Measurements from ENCODE around the gene NDUFS3. TPM values are rescaled to one million over a fixed set of nuclear protein-coding genes. Genes with fewer than 3 reads are reported as not detected.
A peak's percentile ranks its signal among the peaks of the same experiment; 100 is the strongest.

Gene NDUFS3
- total and polyA plus RNA-seq, 2 experiments from 2014 or later: 108 to 168 TPM

DNA sequence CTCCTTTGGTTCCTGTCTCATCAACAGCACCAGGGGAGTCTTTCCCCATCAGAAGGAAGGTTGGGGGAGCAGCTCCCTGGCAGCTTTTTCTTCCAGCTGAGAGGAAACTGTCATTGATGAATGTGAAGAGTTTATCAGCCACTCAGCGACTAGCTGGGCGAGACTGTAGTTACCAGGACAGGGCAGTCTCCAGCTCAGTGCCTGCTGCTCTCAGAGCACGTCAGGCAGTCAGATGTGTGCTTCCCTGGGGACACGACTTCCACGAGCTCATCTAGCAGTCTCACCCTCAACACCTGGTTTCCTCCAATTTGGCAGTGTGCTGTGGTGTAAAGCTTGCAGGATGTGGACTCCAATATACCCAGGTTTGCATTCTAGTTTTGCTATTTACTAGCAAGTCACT lies 27.9 kb downstream of the NDUFS3 start:
- H3K9me3 Mint-ChIP-seq: no peaks in the 10 kb centered on the region
- no peaks in the 10 kb centered on the region for H3K79me2 ChIP-seq (replicated peaks; ENCODE audit: insufficient read depth)
- ATAC-seq: peak; percentile 61
- no peak overlapping the region for H3K4me3 ChIP-seq
- no peak for DNase-seq (ENCODE audit: low spot score)
- H3K36me3 ChIP-seq (ENCODE audit: insufficient read depth): no peaks in the 10 kb centered on the region
- TF ChIP-seq, protein P1, sequence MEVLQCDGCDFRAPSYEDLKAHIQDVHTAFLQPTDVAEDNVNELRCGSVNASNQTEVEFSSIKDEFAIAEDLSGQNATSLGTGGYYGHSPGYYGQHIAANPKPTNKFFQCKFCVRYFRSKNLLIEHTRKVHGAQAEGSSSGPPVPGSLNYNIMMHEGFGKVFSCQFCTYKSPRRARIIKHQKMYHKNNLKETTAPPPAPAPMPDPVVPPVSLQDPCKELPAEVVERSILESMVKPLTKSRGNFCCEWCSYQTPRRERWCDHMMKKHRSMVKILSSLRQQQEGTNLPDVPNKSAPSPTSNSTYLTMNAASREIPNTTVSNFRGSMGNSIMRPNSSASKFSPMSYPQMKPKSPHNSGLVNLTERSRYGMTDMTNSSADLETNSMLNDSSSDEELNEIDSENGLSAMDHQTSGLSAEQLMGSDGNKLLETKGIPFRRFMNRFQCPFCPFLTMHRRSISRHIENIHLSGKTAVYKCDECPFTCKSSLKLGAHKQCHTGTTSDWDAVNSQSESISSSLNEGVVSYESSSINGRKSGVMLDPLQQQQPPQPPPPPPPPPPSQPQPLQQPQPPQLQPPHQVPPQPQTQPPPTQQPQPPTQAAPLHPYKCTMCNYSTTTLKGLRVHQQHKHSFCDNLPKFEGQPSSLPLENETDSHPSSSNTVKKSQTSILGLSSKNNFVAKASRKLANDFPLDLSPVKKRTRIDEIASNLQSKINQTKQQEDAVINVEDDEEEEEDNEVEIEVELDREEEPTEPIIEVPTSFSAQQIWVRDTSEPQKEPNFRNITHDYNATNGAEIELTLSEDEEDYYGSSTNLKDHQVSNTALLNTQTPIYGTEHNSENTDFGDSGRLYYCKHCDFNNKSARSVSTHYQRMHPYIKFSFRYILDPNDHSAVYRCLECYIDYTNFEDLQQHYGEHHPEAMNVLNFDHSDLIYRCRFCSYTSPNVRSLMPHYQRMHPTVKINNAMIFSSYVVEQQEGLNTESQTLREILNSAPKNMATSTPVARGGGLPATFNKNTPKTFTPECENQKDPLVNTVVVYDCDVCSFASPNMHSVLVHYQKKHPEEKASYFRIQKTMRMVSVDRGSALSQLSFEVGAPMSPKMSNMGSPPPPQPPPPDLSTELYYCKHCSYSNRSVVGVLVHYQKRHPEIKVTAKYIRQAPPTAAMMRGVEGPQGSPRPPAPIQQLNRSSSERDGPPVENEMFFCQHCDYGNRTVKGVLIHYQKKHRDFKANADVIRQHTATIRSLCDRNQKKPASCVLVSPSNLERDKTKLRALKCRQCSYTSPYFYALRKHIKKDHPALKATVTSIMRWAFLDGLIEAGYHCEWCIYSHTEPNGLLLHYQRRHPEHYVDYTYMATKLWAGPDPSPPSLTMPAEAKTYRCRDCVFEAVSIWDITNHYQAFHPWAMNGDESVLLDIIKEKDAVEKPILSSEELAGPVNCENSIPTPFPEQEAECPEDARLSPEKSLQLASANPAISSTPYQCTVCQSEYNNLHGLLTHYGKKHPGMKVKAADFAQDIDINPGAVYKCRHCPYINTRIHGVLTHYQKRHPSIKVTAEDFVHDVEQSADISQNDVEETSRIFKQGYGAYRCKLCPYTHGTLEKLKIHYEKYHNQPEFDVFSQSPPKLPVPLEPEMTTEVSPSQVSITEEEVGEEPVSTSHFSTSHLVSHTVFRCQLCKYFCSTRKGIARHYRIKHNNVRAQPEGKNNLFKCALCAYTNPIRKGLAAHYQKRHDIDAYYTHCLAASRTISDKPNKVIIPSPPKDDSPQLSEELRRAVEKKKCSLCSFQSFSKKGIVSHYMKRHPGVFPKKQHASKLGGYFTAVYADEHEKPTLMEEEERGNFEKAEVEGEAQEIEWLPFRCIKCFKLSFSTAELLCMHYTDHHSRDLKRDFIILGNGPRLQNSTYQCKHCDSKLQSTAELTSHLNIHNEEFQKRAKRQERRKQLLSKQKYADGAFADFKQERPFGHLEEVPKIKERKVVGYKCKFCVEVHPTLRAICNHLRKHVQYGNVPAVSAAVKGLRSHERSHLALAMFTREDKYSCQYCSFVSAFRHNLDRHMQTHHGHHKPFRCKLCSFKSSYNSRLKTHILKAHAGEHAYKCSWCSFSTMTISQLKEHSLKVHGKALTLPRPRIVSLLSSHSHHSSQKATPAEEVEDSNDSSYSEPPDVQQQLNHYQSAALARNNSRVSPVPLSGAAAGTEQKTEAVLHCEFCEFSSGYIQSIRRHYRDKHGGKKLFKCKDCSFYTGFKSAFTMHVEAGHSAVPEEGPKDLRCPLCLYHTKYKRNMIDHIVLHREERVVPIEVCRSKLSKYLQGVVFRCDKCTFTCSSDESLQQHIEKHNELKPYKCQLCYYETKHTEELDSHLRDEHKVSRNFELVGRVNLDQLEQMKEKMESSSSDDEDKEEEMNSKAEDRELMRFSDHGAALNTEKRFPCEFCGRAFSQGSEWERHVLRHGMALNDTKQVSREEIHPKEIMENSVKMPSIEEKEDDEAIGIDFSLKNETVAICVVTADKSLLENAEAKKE (CRISPR knock-in tag; IDR thresholded peaks at IDR 0.05): no peak
- no peak for TF ChIP-seq EZH2phosphoT487 (IDR thresholded peaks at IDR 0.05; ENCODE audit: unreplicated experiment)
- TF ChIP-seq ZNF331 (CRISPR knock-in tag; IDR thresholded peaks at IDR 0.05; ENCODE audit: low read depth): no peak
- TF ChIP-seq STAT1 (IDR thresholded peaks at IDR 0.05; ENCODE audit: unreplicated experiment): no peak
- no peak for TF ChIP-seq JUNB (IDR thresholded peaks at IDR 0.05; ENCODE audit: unreplicated experiment)
- TF ChIP-seq, protein P2, sequence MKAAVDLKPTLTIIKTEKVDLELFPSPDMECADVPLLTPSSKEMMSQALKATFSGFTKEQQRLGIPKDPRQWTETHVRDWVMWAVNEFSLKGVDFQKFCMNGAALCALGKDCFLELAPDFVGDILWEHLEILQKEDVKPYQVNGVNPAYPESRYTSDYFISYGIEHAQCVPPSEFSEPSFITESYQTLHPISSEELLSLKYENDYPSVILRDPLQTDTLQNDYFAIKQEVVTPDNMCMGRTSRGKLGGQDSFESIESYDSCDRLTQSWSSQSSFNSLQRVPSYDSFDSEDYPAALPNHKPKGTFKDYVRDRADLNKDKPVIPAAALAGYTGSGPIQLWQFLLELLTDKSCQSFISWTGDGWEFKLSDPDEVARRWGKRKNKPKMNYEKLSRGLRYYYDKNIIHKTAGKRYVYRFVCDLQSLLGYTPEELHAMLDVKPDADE (IDR thresholded peaks at IDR 0.05): no peak
- TF ChIP-seq EZH2 (IDR thresholded peaks at IDR 0.05; ENCODE audit: low read depth, unreplicated experiment): no peak
- TF ChIP-seq CREB1 (CRISPR knock-in tag; IDR thresholded peaks at IDR 0.05; ENCODE audit: low read depth): no peak
- no peak for TF ChIP-seq ZNF114 (CRISPR knock-in tag; IDR thresholded peaks at IDR 0.05)
- no peak for TF ChIP-seq POLR2AphosphoS5 (IDR thresholded peaks at IDR 0.05; ENCODE audit: low read depth)
- TF ChIP-seq NANOG (IDR thresholded peaks at IDR 0.05; ENCODE audit: borderline replicate concordance): no peak
- TF ChIP-seq, protein P3, sequence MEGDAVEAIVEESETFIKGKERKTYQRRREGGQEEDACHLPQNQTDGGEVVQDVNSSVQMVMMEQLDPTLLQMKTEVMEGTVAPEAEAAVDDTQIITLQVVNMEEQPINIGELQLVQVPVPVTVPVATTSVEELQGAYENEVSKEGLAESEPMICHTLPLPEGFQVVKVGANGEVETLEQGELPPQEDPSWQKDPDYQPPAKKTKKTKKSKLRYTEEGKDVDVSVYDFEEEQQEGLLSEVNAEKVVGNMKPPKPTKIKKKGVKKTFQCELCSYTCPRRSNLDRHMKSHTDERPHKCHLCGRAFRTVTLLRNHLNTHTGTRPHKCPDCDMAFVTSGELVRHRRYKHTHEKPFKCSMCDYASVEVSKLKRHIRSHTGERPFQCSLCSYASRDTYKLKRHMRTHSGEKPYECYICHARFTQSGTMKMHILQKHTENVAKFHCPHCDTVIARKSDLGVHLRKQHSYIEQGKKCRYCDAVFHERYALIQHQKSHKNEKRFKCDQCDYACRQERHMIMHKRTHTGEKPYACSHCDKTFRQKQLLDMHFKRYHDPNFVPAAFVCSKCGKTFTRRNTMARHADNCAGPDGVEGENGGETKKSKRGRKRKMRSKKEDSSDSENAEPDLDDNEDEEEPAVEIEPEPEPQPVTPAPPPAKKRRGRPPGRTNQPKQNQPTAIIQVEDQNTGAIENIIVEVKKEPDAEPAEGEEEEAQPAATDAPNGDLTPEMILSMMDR (conservative IDR thresholded peaks at IDR 0.05; ENCODE audit: low read depth in 2 of 2): no peak
- TF ChIP-seq, protein P4, sequence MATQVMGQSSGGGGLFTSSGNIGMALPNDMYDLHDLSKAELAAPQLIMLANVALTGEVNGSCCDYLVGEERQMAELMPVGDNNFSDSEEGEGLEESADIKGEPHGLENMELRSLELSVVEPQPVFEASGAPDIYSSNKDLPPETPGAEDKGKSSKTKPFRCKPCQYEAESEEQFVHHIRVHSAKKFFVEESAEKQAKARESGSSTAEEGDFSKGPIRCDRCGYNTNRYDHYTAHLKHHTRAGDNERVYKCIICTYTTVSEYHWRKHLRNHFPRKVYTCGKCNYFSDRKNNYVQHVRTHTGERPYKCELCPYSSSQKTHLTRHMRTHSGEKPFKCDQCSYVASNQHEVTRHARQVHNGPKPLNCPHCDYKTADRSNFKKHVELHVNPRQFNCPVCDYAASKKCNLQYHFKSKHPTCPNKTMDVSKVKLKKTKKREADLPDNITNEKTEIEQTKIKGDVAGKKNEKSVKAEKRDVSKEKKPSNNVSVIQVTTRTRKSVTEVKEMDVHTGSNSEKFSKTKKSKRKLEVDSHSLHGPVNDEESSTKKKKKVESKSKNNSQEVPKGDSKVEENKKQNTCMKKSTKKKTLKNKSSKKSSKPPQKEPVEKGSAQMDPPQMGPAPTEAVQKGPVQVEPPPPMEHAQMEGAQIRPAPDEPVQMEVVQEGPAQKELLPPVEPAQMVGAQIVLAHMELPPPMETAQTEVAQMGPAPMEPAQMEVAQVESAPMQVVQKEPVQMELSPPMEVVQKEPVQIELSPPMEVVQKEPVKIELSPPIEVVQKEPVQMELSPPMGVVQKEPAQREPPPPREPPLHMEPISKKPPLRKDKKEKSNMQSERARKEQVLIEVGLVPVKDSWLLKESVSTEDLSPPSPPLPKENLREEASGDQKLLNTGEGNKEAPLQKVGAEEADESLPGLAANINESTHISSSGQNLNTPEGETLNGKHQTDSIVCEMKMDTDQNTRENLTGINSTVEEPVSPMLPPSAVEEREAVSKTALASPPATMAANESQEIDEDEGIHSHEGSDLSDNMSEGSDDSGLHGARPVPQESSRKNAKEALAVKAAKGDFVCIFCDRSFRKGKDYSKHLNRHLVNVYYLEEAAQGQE (IDR thresholded peaks at IDR 0.05; ENCODE audit: unreplicated experiment): no peak
- no peaks in the 10 kb centered on the region for H3K27me3 ChIP-seq (ENCODE audit: insufficient read depth)
- H3K4me1 ChIP-seq (ENCODE audit: insufficient read depth): no peaks in the 10 kb centered on the region
- H3K4me3 Mint-ChIP-seq: no peak overlapping the region
- no peaks in the 10 kb centered on the region for H3K36me3 Mint-ChIP-seq (ENCODE audit: low read depth)
- no peaks in the 10 kb centered on the region for H3F3A ChIP-seq (replicated peaks; ENCODE audit: low read depth)
- peaks cover 5% of the 10 kb centered on the region for H3K27me3 Mint-ChIP-seq (ENCODE audit: insufficient read depth, low read depth, poor library complexity)
- H3K9me2 ChIP-seq (ENCODE audit: insufficient read depth): no peaks in the 10 kb centered on the region
- no peak overlapping the region for H3K27ac Mint-ChIP-seq
- H3K4me1 Mint-ChIP-seq: peaks cover 2% of the 10 kb centered on the region; the same call in 2 of the 3 replicates
- no peak overlapping the region for H3K4me2 ChIP-seq
- H2AFZ ChIP-seq: no peak overlapping the region
- H4K20me1 ChIP-seq (replicated peaks; ENCODE audit: insufficient read depth): no peaks in the 10 kb centered on the region; the same call in 1 of the 2 replicates
- no peak overlapping the region for H3K27ac ChIP-seq (ENCODE audit: low read depth)

All from GM23338 (cell line).